Prostate gland (tissue), 2 donors: ENCODE measurements around the gene FAIM.
"Not testable (repeated sequence)": the region's sequence is repeated elsewhere in the genome, so short reads cannot be mapped to it uniquely, and the experiment has no call there.

ENCODE experiments used
- CTCF ChIP-seq, 4 experiments: fragments of 200-600 bp in 2 of 4; fragments of 450-650 bp in 2 of 4; sonication (generic) in 2 of 4; IDR thresholded peaks; 1 replicate in 3 of 4; 2 replicates in 1 of 4; pipeline ENCODE4 v1.5.1; 2016 to 2019; ENCODE audit warnings: antibody characterized with exemption in 4 of 4, mild to moderate bottlenecking in 2 of 4, moderate library complexity in 2 of 4
- POLR2A ChIP-seq: fragments of 450-650 bp; IDR thresholded peaks from one replicate; pipeline ENCODE4 v1.6.1; 2016; ENCODE audit warnings: antibody characterized with exemption, mild to moderate bottlenecking
- POLR2AphosphoS5 ChIP-seq: sonication (generic); formaldehyde crosslinking; IDR thresholded peaks from one replicate; pipeline ENCODE4 v1.6.1; 2017; ENCODE audit warnings: antibody characterized with exemption

GRCh38 chr3:138680974-138681373, 72.4 kb downstream of the FAIM start:
- TF ChIP-seq CTCF (IDR thresholded peaks at IDR 0.05); POLR2AphosphoS5; POLR2A: not testable (repeated sequence)
